HG03432 (cell line): ENCODE measurements around the gene CADPS2.
A peak's percentile ranks its signal among the peaks of the same experiment; 100 is the strongest.
"Not testable (repeated sequence)": the region's sequence is repeated elsewhere in the genome, so short reads cannot be mapped to it uniquely, and the experiment has no call there.

Experiments used
- ATAC-seq: cut with Tn5 transposase; IDR thresholded peaks from one replicate; pipeline ENCODE4 v1.9.1; 2021; ENCODE audit warnings: mild to moderate bottlenecking, moderate library complexity; ENCODE audit not compliant: unreplicated experiment

CADPS2 gene

GRCh38 chr7:122850528-122850927 is 35.7 kb downstream of the CADPS2 start:
- ATAC-seq = no peak

- no peak for ATAC-seq
Measured at GRCh38 chr7:122849957-122850328, 36.3 kb downstream of the CADPS2 start.

GRCh38 chr7:122849322-122849956 is 36.8 kb downstream of the CADPS2 start:
- no peak for ATAC-seq

- no peak for ATAC-seq
Measured at GRCh38 chr7:122847871-122848473, 38.3 kb downstream of the CADPS2 start.

GRCh38 chr7:122846591-122846990 is 39.7 kb downstream of the CADPS2 start:
- no peak for ATAC-seq

GRCh38 chr7:122845286-122845685 is 41.0 kb downstream of the CADPS2 start:
- no peak for ATAC-seq

- no peak for ATAC-seq
Measured at GRCh38 chr7:122844191-122844988, 41.9 kb downstream of the CADPS2 start.

- no peak for ATAC-seq
Measured at GRCh38 chr7:122842971-122843370, 43.3 kb downstream of the CADPS2 start.

- not testable (repeated sequence) for ATAC-seq
Measured at GRCh38 chr7:122836286-122836685, 50.0 kb downstream of the CADPS2 start.

GRCh38 chr7:122834571-122834942 is 51.7 kb downstream of the CADPS2 start:
- not testable (repeated sequence) for ATAC-seq

GRCh38 chr7:122833888-122834570 is 52.2 kb downstream of the CADPS2 start:
- ATAC-seq = no peak

- ATAC-seq = no peak
Measured at GRCh38 chr7:122831436-122831835, 54.8 kb downstream of the CADPS2 start.

- ATAC-seq = no peak
Measured at GRCh38 chr7:122829962-122830361, 56.3 kb downstream of the CADPS2 start.

GRCh38 chr7:122827763-122828162 is 58.5 kb downstream of the CADPS2 start:
- ATAC-seq = no peak

GRCh38 chr7:122813845-122814244 is 72.4 kb downstream of the CADPS2 start:
- ATAC-seq = no peak

- ATAC-seq = no peak
Measured at GRCh38 chr7:122803851-122804250, 82.4 kb downstream of the CADPS2 start.

- peak; percentile 52 for ATAC-seq
Measured at GRCh38 chr7:122803323-122803722, 82.9 kb downstream of the CADPS2 start.

- ATAC-seq = peak; percentile 68
Measured at GRCh38 chr7:122802301-122802751, 83.9 kb downstream of the CADPS2 start.

GRCh38 chr7:122791959-122792545 is 94.2 kb downstream of the CADPS2 start:
- ATAC-seq = no peak

GRCh38 chr7:122790591-122790990 is 95.7 kb downstream of the CADPS2 start:
- no peak for ATAC-seq

GRCh38 chr7:122790132-122790531 is 96.1 kb downstream of the CADPS2 start:
- no peak for ATAC-seq
